HepG2 (cell line): Measurements from ENCODE around the gene SH3PXD2A. TPM values are rescaled to one million over a fixed set of nuclear protein-coding genes. Genes with fewer than 3 reads are reported as not detected.

Source experiments
- ATAC-seq: fragments of 200-7000 bp; cut with Tn5 transposase; 3 replicates; pipeline ENCODE4 v1.9.1; 2020; ENCODE audit warnings: mild to moderate bottlenecking, moderate library complexity
- BruUV-seq: library from RNA; stranded (reverse); fragments of 400-500 nt; replicated peaks from 2 replicates; lab custom pipeline; 2021; lab: Mats Ljungman, UMichigan
- CTCF ChIA-PET: fragments of 300-600 bp; formaldehyde crosslinking; extraction: SDS; loops from one replicate; lab custom pipeline; 2021; ENCODE audit warnings: low total read pairs, inconsistent platforms, low intra/inter-chr PET ratio; lab: Yijun Ruan, JAX
- POLR2A ChIA-PET: fragments of 350-600 bp; sonication (Branson Sonifier 250); formaldehyde crosslinking; loops from one replicate; lab custom pipeline; 2020; ENCODE audit warnings: antibody characterized with exemption, inconsistent platforms; lab: Yijun Ruan, JAX
- DNase-seq: peaks from one replicate; pipeline ENCODE4 v3.0.0-alpha.2; 2015; ENCODE audit warnings: low spot score
- FAIRE-seq: peaks from 3 replicates; lab custom pipeline; 2011; peaks lifted over from hg19 to GRCh38; lab: Jason Lieb, UNC
- H2AFZ ChIP-seq: one replicate; pipeline ENCODE4 v1.6.1; 2011; ENCODE audit warnings: low read length, inconsistent platforms
- H3K27ac ChIP-seq: fragments of 300-600 bp; 3 replicates; pipeline ENCODE4 v1.8.0; 2011; ENCODE audit warnings: mixed run types, mild to moderate bottlenecking, mixed read lengths, low read length, inconsistent platforms; ENCODE audit not compliant: insufficient read depth; ENCODE audit errors: extremely low read length
- H3K27me3 ChIP-seq, 2 experiments: fragments of 200-600 bp in 1 of 2; 2 replicates in 1 of 2; 3 replicates in 1 of 2; pipeline versions ENCODE4 v1.6.0 to v1.8.0; 2011; ENCODE audit warnings: low read length in 2 of 2, mild to moderate bottlenecking in 2 of 2, moderate library complexity in 2 of 2, inconsistent platforms in 1 of 2; ENCODE audit not compliant: insufficient read depth in 2 of 2, control insufficient read depth in 1 of 2
- H3K36me3 ChIP-seq, 2 experiments: fragments of 200-600 bp in 1 of 2; replicated peaks in 1 of 2; 2 replicates in 1 of 2; 3 replicates in 1 of 2; pipeline versions ENCODE4 v1.5.1 to v1.8.0; 2011; ENCODE audit warnings: low read length in 2 of 2, inconsistent platforms in 1 of 2; ENCODE audit not compliant: insufficient read depth in 2 of 2, control insufficient read depth in 1 of 2
- H3K4me1 ChIP-seq: 2 replicates; pipeline ENCODE4 v1.5.1; 2012; ENCODE audit warnings: low read length, inconsistent platforms; ENCODE audit not compliant: insufficient read depth
- H3K4me2 ChIP-seq: 2 replicates; pipeline ENCODE4 v1.6.0; 2011; ENCODE audit warnings: low read depth, low read length, inconsistent platforms
- H3K4me3 ChIP-seq, 3 experiments: fragments of 200-600 bp in 1 of 3; sonication (generic), shearing (Covaris generic) in 1 of 3; replicated peaks in 1 of 3; 2 replicates each; pipeline ENCODE4 v1.5.1; 2011 to 2016; ENCODE audit warnings: low read length in 3 of 3, inconsistent platforms in 2 of 3, low read depth in 2 of 3, mild to moderate bottlenecking in 2 of 3, control low read depth in 1 of 3, mixed read lengths in 1 of 3; ENCODE audit not compliant: insufficient read depth in 1 of 3
- H3K79me2 ChIP-seq: one replicate; pipeline ENCODE4 v1.6.1; 2011; ENCODE audit warnings: low read length, inconsistent platforms; ENCODE audit not compliant: insufficient read depth
- H3K9ac ChIP-seq: 2 replicates; pipeline ENCODE4 v1.6.0; 2011; ENCODE audit warnings: mild to moderate bottlenecking, low read depth, low read length, inconsistent platforms; ENCODE audit not compliant: insufficient read depth
- H3K9me3 ChIP-seq: 2 replicates; pipeline ENCODE4 v1.5.1; 2012; ENCODE audit warnings: mild to moderate bottlenecking, low read length
- H4K20me1 ChIP-seq: 2 replicates; pipeline ENCODE4 v1.6.0; 2011; ENCODE audit warnings: inconsistent platforms, mild to moderate bottlenecking, low read length, moderate library complexity; ENCODE audit not compliant: insufficient read depth
- ATF4 ChIP-seq, 2 experiments: fragments of 450-650 bp in 1 of 2; sonication (generic) in 1 of 2; formaldehyde crosslinking; IDR thresholded peaks; 2 replicates each; pipeline versions ENCODE4 v1.5.0 to v1.8.0; 2020 to 2022; ENCODE audit warnings: mild to moderate bottlenecking in 1 of 2, missing genetic modification reagents in 1 of 2
- CENPBD1 ChIP-seq: sonication (generic); formaldehyde crosslinking; IDR thresholded peaks from 2 replicates; pipeline ENCODE4 v1.8.0; 2022; ENCODE audit warnings: missing genetic modification reagents, low read depth, mild to moderate bottlenecking, borderline replicate concordance
- DDIT3 ChIP-seq: sonication (generic); formaldehyde crosslinking; IDR thresholded peaks from 2 replicates; pipeline ENCODE4 v1.4.0; 2020; ENCODE audit warnings: mild to moderate bottlenecking, missing genetic modification reagents
- FOXC1 ChIP-seq: sonication (generic); formaldehyde crosslinking; IDR thresholded peaks from 2 replicates; pipeline ENCODE4 v1.8.0; 2022; ENCODE audit warnings: mild to moderate bottlenecking, missing genetic modification reagents, borderline replicate concordance
- GLI4 ChIP-seq: sonication (generic); formaldehyde crosslinking; IDR thresholded peaks from 2 replicates; pipeline ENCODE4 v1.5.1; 2020; ENCODE audit warnings: missing genetic modification reagents, mild to moderate bottlenecking, moderate library complexity, borderline replicate concordance
- JDP2 ChIP-seq: sonication (generic); formaldehyde crosslinking; IDR thresholded peaks from 2 replicates; pipeline ENCODE4 v1.8.1; 2022; ENCODE audit warnings: missing genetic modification reagents, borderline replicate concordance
- SOX13 ChIP-seq, 3 experiments: fragments of 450-650 bp in 1 of 3; sonication (generic) in 1 of 3; formaldehyde crosslinking in 1 of 3; IDR thresholded peaks in 2 of 3; conservative IDR thresholded peaks in 1 of 3; 2 replicates each; pipeline versions ENCODE4 v1.5.0 to v1.6.1; 2016 to 2020; ENCODE audit warnings: antibody characterized with exemption in 1 of 3, mild to moderate bottlenecking in 1 of 3, missing compliant biosample characterization in 1 of 3, missing genetic modification reagents in 1 of 3, moderate library complexity in 1 of 3
- ZNF567 ChIP-seq: sonication (generic); formaldehyde crosslinking; IDR thresholded peaks from 2 replicates; pipeline ENCODE4 v1.8.1; 2023; ENCODE audit warnings: mild to moderate bottlenecking, missing genetic modification reagents, borderline replicate concordance
- ZNF572 ChIP-seq: sonication (generic); formaldehyde crosslinking; IDR thresholded peaks from 2 replicates; pipeline ENCODE4 v1.5.1; 2020; ENCODE audit warnings: mild to moderate bottlenecking, missing genetic modification reagents
- ZNF75D ChIP-seq: sonication (generic); formaldehyde crosslinking; IDR thresholded peaks from 2 replicates; pipeline ENCODE4 v1.8.1; 2023; ENCODE audit warnings: missing genetic modification reagents, mild to moderate bottlenecking, borderline replicate concordance
- ZNF841 ChIP-seq: sonication (generic); formaldehyde crosslinking; IDR thresholded peaks from 2 replicates; pipeline ENCODE4 v1.8.1; 2023; ENCODE audit warnings: missing genetic modification reagents, borderline replicate concordance
- WGBS: methylation state at CpG from one replicate; pipeline ENCODE4 v1.1.6; 2017; ENCODE audit warnings: low lambda C conversion rate; 5-methylcytosine and 5-hydroxymethylcytosine counted together
- in situ Hi-C: cut with HindIII; loops from 2 replicates; pipeline ENCODE4 v1.10.0; 2017; ENCODE audit warnings: low pct_unique_long_range_greater_than_20kb; ENCODE audit not compliant: extremely low pct_ligation_motif_present
- intact Hi-C: fragments of 100-400 bp; cut with micrococcal nuclease; formaldehyde crosslinking; loops from one replicate; pipeline ENCODE4 v1.10.0; 2022; ENCODE audit not compliant: unreplicated experiment
- polyA plus RNA-seq, 8 experiments: library from polyadenylated mRNA; depleted of rRNA in 3 of 8; stranded (reverse) in 7 of 8; unstranded in 1 of 8; fragments of >200 nt; fragmentation: Illumina TruSeq in 4 of 8; extraction: Trizol in 4 of 8; gene quantifications; 2 replicates each; pipeline versions ENCODE4 v1.2.1 to v1.2.3, GENCODE V29; 2011 to 2016; ENCODE audit warnings: low read depth in 4 of 8, missing spikeins in 1 of 8, mixed read lengths in 1 of 8; ENCODE audit not compliant: insufficient read depth in 1 of 8
- total RNA-seq, 5 experiments: library from RNA; depleted of rRNA; stranded (reverse); fragments of >200 nt; fragmentation: Illumina TruSeq; extraction: Trizol; gene quantifications; 2 replicates each; pipeline ENCODE4 v1.2.3, GENCODE V29; 2016; ENCODE audit warnings: low read depth in 1 of 5
- TF ChIP-seq, protein P1 (sequence below): sonication (generic); formaldehyde crosslinking; IDR thresholded peaks from 2 replicates; pipeline ENCODE4 v1.5.0; 2020; ENCODE audit warnings: mild to moderate bottlenecking, missing genetic modification reagents, borderline replicate concordance
- TF ChIP-seq, protein P2 (sequence below): sonication (generic); formaldehyde crosslinking; IDR thresholded peaks from 2 replicates; pipeline ENCODE4 v1.4.0; 2020; ENCODE audit warnings: missing genetic modification reagents, borderline replicate concordance

Gene SH3PXD2A
- total and polyA plus RNA-seq, 2 of the 13 experiments (the other 11 are each of a cell fraction or from before 2014, with no cell fraction given) = 11.1 to 11.3 TPM

- no peak for TF ChIP-seq SOX13 (IDR thresholded peaks at IDR 0.05)
- no peak for TF ChIP-seq SOX13 (CRISPR knock-in tag; conservative IDR thresholded peaks at IDR 0.05 in 1 of 2, IDR thresholded peaks at IDR 0.05 in 1 of 2)
- TF ChIP-seq DDIT3 = no peak
Observed at GRCh38 chr10:103824281-103824680, 31.1 kb downstream of the SH3PXD2A start (continued).

DNA sequence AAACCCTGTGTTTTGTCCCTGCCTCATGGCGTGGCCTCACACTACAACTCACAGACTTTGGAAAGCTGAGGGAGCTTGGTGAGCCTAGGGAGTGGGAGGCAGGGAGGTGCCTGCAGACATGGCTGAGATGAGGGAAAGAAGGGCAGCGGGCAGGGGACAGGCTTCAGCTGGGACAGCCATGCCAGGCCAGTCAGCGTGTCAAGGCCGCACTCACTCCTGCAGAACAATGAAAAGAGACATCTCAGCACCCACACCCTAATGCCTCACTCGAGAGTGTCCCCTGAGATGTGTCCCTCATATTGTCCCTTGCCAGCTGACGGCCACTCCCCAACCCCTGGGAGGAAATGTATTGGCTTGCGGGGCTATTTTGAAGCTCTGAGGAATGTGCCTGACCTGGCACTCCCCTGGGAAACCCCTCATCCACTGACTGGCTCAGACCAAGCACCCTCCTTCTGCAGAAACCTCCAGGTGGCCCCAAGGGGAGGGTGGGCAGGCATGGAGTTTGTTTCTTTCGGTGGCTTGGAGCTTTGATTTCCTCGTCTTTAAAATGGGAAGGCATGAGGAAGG, 31.6 kb downstream of the SH3PXD2A start:
- Histone ChIP-seq H3K4me2 (no peak overlapping the region), H2AFZ (no peak overlapping the region), H3K4me1 (peaks cover 77% of the 10 kb centered on the region), H3K79me2 (peaks cover 81% of the 10 kb centered on the region), H3K36me3 (peaks cover 3 to 26% of the 10 kb centered on the region in 2 experiments; a peak in 3 of 5 replicates), H4K20me1 (peaks cover 14% of the 10 kb centered on the region), H3K27me3 (no peaks in the 10 kb centered on the region), H3K9ac (no peak overlapping the region), H3K27ac (no peak overlapping the region), H3K9me3 (no peaks in the 10 kb centered on the region), H3K4me3 (no peak overlapping the region)
- ATAC-seq (no peak), DNase-seq (no peak), FAIRE-seq (no peak)
- 97% methylated on average over 8 of the region's 9 CpGs for WGBS
- in situ Hi-C loops = no loop called here
- ChIA-PET CTCF (no interaction called here), POLR2A (interaction anchor here (1.2 kb wide), 2 partner anchors 10 to 29 kb away, joined by 4 to 6 read pairs; no protein-coding TSS in a partner anchor)
- intact Hi-C loops = no loop called here
- no TSS peak for BruUV-seq
- TF ChIP-seq ZNF841 (no peak), ATF4 (CRISPR knock-in tag; IDR thresholded peaks at IDR 0.05) (no peak), CENPBD1 (CRISPR knock-in tag) (no peak), ZNF75D (CRISPR knock-in tag) (no peak), FOXC1 (CRISPR knock-in tag) (no peak), ZNF567 (no peak), ZNF572 (no peak), GLI4 (CRISPR knock-in tag) (no peak), JDP2 (no peak)
- TF ChIP-seq, protein P1, sequence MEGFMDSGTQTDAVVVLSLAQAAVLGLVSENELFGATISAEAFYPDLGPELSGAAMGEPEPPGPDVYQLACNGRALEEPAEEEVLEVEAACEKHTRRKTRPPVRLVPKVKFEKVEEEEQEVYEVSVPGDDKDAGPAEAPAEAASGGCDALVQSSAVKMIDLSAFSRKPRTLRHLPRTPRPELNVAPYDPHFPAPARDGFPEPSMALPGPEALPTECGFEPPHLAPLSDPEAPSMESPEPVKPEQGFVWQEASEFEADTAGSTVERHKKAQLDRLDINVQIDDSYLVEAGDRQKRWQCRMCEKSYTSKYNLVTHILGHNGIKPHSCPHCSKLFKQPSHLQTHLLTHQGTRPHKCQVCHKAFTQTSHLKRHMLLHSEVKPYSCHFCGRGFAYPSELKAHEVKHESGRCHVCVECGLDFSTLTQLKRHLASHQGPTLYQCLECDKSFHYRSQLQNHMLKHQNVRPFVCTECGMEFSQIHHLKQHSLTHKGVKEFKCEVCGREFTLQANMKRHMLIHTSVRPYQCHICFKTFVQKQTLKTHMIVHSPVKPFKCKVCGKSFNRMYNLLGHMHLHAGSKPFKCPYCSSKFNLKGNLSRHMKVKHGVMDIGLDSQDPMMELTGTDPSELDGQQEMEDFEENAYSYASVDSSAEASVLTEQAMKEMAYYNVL (CRISPR knock-in tag) = no peak
- TF ChIP-seq, protein P2, sequence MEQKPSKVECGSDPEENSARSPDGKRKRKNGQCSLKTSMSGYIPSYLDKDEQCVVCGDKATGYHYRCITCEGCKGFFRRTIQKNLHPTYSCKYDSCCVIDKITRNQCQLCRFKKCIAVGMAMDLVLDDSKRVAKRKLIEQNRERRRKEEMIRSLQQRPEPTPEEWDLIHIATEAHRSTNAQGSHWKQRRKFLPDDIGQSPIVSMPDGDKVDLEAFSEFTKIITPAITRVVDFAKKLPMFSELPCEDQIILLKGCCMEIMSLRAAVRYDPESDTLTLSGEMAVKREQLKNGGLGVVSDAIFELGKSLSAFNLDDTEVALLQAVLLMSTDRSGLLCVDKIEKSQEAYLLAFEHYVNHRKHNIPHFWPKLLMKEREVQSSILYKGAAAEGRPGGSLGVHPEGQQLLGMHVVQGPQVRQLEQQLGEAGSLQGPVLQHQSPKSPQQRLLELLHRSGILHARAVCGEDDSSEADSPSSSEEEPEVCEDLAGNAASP (CRISPR knock-in tag) = no peak
